Mammary epithelial cell (primary cell): ENCODE measurements around the gene EGR4.

Experiments
- CTCF ChIP-seq, 2 donors: IDR thresholded peaks in 1 of 2; conservative IDR thresholded peaks in 1 of 2; 2 replicates each; pipeline ENCODE4 v1.5.1; 2011 to 2012; ENCODE audit warnings: inconsistent platforms in 2 of 2, low read length in 2 of 2, mild to moderate bottlenecking in 2 of 2, control low read depth in 1 of 2, low read depth in 1 of 2; ENCODE audit not compliant: insufficient read depth in 1 of 2; ENCODE audit errors: extremely low read depth in 1 of 2
- EZH2 ChIP-seq: IDR thresholded peaks from 2 replicates; pipeline ENCODE4 v1.6.1; 2012; ENCODE audit warnings: low read length, inconsistent platforms, borderline replicate concordance

- TF ChIP-seq CTCF (conservative IDR thresholded peaks at IDR 0.05 in 1 of 2, IDR thresholded peaks at IDR 0.05 in 1 of 2; ENCODE audit: extremely low read depth in 1 of 2, insufficient read depth in 1 of 2, low read depth in 1 of 2, low read length in 2 of 2) (no peak), EZH2 (no peak)
These were observed 36.3 kb downstream of the EGR4 start for GRCh38 chr2:73257021-73257420.
